Measurements from ENCODE around the gene NSD2. TPM values are rescaled to one million over a fixed set of nuclear protein-coding genes. Genes with fewer than 3 reads are reported as not detected.
"Not testable (repeated sequence)": the region's sequence is repeated elsewhere in the genome, so short reads cannot be mapped to it uniquely, and the experiment has no call there.

The NSD2 gene
- total RNA-seq, 1 donor from 2014 or later: 42.7 TPM

DNA sequence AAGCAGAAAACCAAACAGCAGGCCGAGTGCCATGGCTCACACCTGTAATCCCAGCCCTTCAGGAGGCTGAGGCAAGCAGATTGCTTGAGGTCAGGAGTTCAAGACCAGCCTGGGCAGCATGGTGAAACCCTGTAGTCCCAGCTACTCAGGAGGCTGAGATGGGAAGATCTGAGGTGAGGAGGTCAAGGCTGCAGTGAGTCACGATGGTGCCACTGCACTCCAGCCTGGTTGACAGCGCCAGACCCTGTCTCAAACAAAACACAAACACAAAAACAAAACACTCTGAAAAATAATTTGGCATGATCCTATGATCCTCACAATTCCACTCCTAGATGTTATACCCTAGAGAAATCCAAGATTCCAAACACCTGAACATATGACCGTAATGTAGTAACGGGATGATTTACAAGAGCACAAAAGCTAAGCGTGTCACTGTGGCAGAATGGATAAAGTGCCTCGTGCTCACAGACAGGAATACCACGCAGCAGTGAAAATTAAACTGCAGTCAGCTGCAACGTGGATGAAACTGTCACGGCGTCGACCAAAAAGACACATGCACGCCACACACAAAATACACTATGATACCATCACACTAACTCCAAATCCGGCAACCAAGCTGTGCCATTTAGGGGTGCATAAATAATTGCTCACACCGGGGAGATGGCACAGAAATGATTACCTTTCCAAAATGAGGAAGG, 135.9 kb downstream of the NSD2 start:
- no peak for ATAC-seq

GRCh38 chr4:2007804-2008670, 136.8 kb downstream of the NSD2 start:
- ATAC-seq: no peak

DNA sequence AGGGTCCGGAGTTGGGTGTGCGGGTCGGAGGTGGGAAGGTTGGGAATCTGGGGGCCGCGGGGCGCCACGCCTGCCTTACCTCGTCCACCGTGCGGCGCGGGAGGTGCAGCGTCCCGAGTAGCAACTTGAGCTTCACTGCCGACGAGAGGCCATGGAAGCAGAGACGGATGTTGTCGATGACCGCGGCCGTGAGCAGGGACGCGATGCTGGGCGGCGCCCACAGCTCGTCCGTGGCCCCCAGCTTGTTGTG, 137.4 kb downstream of the NSD2 start:
- peak; percentile 7 for ATAC-seq

DNA sequence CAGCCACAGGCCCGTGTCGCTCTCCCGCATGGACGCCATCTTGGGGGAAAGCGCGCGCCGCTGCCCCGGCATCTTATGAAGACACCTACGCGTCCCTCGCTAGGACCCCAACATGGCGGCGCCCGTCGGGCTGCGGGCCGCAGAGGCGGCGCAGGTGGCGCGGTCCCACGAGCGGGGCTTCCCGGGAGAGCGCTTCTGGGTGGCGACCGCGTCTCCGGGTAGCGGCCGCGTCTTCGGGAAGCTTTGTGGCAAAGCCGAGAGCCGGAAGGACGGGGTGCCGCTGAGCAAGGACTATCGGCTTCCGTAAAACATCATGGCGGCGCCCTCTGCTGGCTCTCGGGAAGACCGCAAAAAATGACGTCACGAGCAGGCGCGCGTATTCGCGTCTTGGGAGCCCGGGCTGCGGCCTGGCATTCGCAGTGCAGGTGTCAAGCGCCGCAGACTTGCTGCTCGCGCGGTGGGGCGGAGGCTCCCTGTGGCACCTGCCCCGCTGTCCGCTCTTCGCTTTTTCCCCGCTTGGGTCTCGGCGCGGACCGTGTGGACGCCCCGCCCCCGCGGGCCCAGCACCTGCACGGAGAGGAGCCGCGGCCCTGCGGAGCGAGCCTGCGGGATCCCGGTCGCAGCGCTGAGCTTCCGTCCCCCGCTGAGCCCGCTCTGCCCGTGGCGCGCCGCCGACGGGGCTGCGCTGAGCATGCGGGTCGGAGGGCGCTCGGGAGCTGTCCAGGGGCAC, 137.9 kb downstream of the NSD2 start, which contains the start of gene NELFA:
Gene NELFA (minus strand): TSS at position 54 of the 730 bp plus-strand sequence. CDS start 15 bp downstream, at position 39.
- ATAC-seq: peak; percentile 94

DNA sequence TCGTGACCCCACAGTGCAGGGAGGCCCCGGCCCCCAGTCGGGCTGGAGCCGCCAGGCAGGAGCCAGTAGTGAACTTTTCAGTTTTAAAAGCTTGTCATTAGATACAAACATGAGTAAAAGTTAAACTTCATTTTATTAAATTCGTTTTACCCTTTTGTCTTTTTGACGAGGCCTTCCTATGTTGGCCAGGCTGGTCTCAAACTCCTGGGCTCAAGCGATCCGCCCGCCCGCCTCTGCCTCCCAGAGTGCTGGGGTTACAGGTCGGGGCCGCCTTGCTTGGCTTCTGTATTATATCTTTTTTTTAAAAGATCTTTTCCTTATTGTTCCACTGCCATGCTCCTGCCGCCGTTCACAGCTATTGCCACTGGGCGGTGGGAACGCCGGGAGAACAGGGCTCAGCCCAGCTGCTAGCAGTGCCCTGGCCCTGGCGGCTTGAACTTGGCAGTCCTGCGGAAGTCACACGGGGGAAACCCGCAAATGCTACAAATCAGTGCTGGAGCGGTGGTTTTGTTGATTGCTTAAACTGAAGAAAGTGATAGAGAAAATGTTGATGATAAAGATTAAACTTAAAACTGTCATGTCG, 138.5 kb downstream of the NSD2 start:
- peak; percentile 54 for ATAC-seq

DNA sequence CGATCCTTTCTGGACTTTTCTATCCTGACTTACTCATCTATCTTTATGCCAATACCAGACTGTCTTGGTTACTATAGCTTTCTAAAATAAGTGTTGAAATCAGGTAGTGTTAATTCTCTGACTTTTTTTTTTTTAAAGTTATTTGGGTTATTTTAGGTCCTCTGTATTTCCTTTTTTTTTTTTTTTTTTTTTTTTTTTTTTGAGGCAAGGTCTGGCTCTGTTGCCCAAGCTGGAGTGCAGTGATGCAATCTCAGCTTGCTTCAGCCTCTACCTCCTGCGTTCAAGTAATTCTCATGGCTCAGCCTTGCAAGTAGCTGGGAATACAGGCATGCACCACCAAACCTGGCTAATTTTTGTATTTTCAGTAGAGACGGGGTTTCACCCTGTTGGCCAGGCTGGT, 140.4 kb downstream of the NSD2 start:
- ATAC-seq: no peak

DNA sequence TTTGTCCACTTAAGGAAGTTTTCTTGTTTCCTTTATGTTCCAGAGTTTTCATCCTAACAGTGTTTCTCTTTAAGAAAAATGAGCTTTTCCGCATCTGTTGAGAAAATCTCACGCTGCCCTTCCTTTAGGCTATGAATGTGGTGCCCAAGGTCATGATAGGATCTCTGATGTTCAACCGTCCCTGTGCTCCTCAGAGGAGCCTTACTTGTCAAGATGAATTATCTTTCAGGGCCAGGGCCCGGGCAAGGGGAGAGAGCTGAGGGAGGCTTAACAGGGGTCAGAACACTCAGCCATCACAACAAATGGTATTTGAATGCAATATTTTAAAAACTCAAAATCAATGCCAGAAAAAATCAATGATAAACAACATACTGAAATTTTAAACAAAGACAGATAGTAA, 143.8 kb downstream of the NSD2 start:
- no peak for ATAC-seq

GRCh38 chr4:2021358-2022018, 150.3 kb downstream of the NSD2 start:
- not testable (repeated sequence) for ATAC-seq

DNA sequence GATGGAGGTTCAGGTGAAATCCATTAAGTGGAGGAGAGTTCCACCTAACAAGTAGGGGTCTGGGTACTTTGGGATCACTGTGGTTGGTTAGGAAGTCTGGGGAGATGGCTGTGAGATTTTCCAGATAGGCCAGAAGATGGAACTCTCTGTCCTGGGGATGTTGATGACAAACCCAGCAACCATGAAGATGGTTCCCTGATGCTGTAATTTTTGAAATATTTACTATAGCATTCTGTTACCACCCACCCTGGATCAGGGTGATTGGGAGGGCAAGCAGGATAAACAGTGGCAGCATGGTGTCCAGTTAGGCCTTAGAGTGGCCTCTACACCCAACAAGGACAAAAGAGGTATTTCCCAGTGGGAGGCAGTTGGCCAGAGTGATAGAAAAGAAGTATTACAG, 153.5 kb downstream of the NSD2 start:
- ATAC-seq: no peak

GRCh38 chr4:2025817-2026216, 154.6 kb downstream of the NSD2 start:
- ATAC-seq: no peak

DNA sequence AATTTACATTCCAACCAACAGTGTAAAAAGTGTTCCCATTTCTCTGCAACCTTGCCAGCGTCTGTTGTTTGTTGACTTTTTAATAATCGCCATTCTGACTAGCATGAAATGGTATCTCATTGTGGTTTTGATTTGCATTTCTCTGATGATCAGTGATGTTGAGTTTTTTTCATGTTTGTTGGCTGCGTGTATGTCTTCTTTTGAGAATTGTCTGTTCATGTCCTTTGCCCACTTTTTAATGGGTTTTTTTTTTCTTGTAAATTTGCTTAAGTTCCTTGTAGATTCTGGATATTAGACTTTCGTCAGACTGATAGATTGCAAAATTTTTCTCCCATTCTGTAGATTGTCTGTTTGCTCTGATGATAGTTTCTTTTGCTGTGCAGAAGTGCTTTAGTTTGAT, 155.9 kb downstream of the NSD2 start:
- ATAC-seq: not testable (repeated sequence)

DNA sequence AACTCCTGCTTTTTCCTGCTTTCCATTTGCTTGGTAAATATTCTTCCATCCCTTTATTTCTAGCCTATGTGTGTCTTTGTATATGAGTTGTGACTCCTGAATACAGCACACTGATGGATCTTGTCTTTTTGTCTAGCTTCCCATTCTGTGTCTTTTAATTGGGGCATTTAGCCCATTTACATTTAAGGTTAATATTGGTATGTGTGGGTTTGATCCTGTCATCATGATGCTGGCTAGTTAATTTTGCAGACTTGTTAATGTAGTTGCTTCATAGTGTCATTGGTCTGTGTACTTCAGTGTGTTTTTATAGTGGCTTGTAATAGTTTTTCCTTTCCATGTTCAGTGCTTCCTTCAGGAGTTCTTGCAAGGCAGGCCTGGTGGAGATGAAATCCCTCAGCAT, 160.0 kb downstream of the NSD2 start:
- ATAC-seq: not testable (repeated sequence)

Other genes starting within 250 kb of the NSD2 start
- gene FAM53A, start 187.1 kb upstream of the NSD2 start, total RNA-seq: 0.92 TPM
- gene SLBP, start 159.1 kb upstream of the NSD2 start, total RNA-seq: 31.3 TPM
- gene TMEM129, start 150.1 kb upstream of the NSD2 start, total RNA-seq: 25.5 TPM
- gene TACC3, start 149.9 kb upstream of the NSD2 start, total RNA-seq: 34.4 TPM
- 150 TPM for gene FGFR3, start 78.1 kb upstream of the NSD2 start, total RNA-seq
- 55.0 TPM for gene LETM1, start 15.2 kb upstream of the NSD2 start, total RNA-seq
- gene NELFA, start 137.6 kb downstream of the NSD2 start, total RNA-seq: 25.8 TPM
- gene NAT8L, start 187.9 kb downstream of the NSD2 start, total RNA-seq: 0.04 TPM